ENCODE results near the gene EFHC1.

DNA sequence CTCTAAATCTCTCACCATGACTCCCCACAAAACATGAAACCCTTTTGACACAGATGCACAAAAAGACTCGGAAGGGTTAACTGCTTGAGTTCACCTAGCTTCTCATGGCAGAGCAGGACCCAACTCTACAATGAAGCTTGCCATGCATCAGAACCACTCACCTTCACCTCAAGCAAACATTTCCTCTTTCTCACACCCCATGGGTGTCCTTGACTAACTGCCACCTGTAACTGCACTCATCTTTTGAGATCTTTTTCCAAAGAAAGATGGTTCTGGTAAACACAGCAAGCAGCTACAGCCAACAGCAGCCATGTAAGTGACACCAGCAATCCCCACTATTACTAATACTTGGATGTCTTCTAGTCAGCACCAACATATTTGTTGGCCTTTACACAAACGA, 76.5 kb downstream of the EFHC1 start:
- TF ChIP-seq POLR2AphosphoS5 (IDR thresholded peaks at IDR 0.05) (no peak), POLR2A (IDR thresholded peaks at IDR 0.05) (no peak)
